ENCODE data around the gene C7orf33.

- TF ChIP-seq ETS1 (IDR thresholded peaks at IDR 0.05), result no peak
- no peak for TF ChIP-seq CTCF (conservative IDR thresholded peaks at IDR 0.05; ENCODE audit: low read depth in 2 of 2)
- TF ChIP-seq REST (IDR thresholded peaks at IDR 0.05; ENCODE audit: unreplicated experiment), result no peak
- no peak for TF ChIP-seq POLR2AphosphoS5 (IDR thresholded peaks at IDR 0.05; ENCODE audit: low read depth)
- TF ChIP-seq JUNB (IDR thresholded peaks at IDR 0.05; ENCODE audit: unreplicated experiment), result no peak
- no peak for TF ChIP-seq EZH2 (IDR thresholded peaks at IDR 0.05; ENCODE audit: low read depth, unreplicated experiment)
Measured at GRCh38 chr7:148561099-148561498, 29.5 kb upstream of the C7orf33 start.
